ENCODE measurements around the gene ZNF417. TPM values are rescaled to one million over a fixed set of nuclear protein-coding genes. Genes with fewer than 3 reads are reported as not detected.
"Not testable (repeated sequence)": the region's sequence is repeated elsewhere in the genome, so short reads cannot be mapped to it uniquely, and the experiment has no call there.

ZNF417 gene
- total RNA-seq, 1 experiment from 2014 or later: 16.6 TPM

- no TSS peak for BruUV-seq (replicated peaks)
- H3K4me1 ChIP-seq: no peaks in the 10 kb centered on the region
- H3K4me1 Mint-ChIP-seq (ENCODE audit: low read depth, unreplicated experiment): no peaks in the 10 kb centered on the region
- intact Hi-C loops (cut with micrococcal nuclease; ENCODE audit: unreplicated experiment): no loop called here
- no peaks in the 10 kb centered on the region for H3K9me3 ChIP-seq
- H3K27me3 Mint-ChIP-seq (ENCODE audit: insufficient read depth, unreplicated experiment): no peaks in the 10 kb centered on the region
- no peak for TF ChIP-seq CTCF (IDR thresholded peaks at IDR 0.05; ENCODE audit: insufficient read depth in 1 of 2, low read depth in 1 of 2, low read length in 1 of 2, severe bottlenecking in 1 of 2, unreplicated experiment in 1 of 2)
- no peaks in the 10 kb centered on the region for H3K27me3 ChIP-seq (replicated peaks; ENCODE audit: control insufficient read depth, insufficient read depth, low read length)
- CTCF ChIA-PET: no interaction called here
- H3K4me3 ChIP-seq (ENCODE audit: low read depth, low read length): no peak overlapping the region
- no peak overlapping the region for H3K4me3 Mint-ChIP-seq (ENCODE audit: unreplicated experiment)
- no peaks in the 10 kb centered on the region for H3K36me3 ChIP-seq (ENCODE audit: control insufficient read depth, insufficient read depth, low read length)
- H3K9me3 Mint-ChIP-seq (ENCODE audit: unreplicated experiment): peaks cover 18% of the 10 kb centered on the region
- no peak for DNase-seq
- no peak overlapping the region for H3K27ac Mint-ChIP-seq (ENCODE audit: unreplicated experiment)
- POLR2A ChIA-PET: interaction anchor here (0.7 kb wide), 1 partner anchor 11 kb away, joined by 6 read pairs; the partner anchor contains the start of gene ZNF417
- peaks cover 58% of the 10 kb centered on the region for H3K36me3 Mint-ChIP-seq (ENCODE audit: insufficient read depth, unreplicated experiment)
Measured at GRCh38 chr19:57905258-57905657, 11.1 kb downstream of the ZNF417 start.

- Mint-ChIP-seq H3K36me3 (ENCODE audit: insufficient read depth, unreplicated experiment) (peaks cover 47% of the 10 kb centered on the region), H3K9me3 (ENCODE audit: unreplicated experiment) (peaks cover 18% of the 10 kb centered on the region), H3K4me3 (ENCODE audit: unreplicated experiment) (no peak overlapping the region), H3K27me3 (ENCODE audit: insufficient read depth, unreplicated experiment) (no peaks in the 10 kb centered on the region), H3K27ac (ENCODE audit: unreplicated experiment) (no peak overlapping the region), H3K4me1 (ENCODE audit: low read depth, unreplicated experiment) (no peaks in the 10 kb centered on the region)
- no peak for DNase-seq
- H3K9me3 ChIP-seq: no peaks in the 10 kb centered on the region
- POLR2A ChIA-PET: no interaction called here
- no peaks in the 10 kb centered on the region for H3K27me3 ChIP-seq (replicated peaks; ENCODE audit: control insufficient read depth, insufficient read depth, low read length)
- no peaks in the 10 kb centered on the region for H3K4me1 ChIP-seq
- CTCF ChIA-PET: no interaction called here
- H3K4me3 ChIP-seq (ENCODE audit: low read depth, low read length): no peak overlapping the region
- BruUV-seq (replicated peaks): no TSS peak
- no peak for TF ChIP-seq CTCF (IDR thresholded peaks at IDR 0.05; ENCODE audit: insufficient read depth in 1 of 2, low read depth in 1 of 2, low read length in 1 of 2, severe bottlenecking in 1 of 2, unreplicated experiment in 1 of 2)
- intact Hi-C loops (cut with micrococcal nuclease; ENCODE audit: unreplicated experiment): loop anchor here (1.0 kb wide), 2 partner anchors 438 to 497 kb away; no protein-coding TSS in a partner anchor
- H3K36me3 ChIP-seq (ENCODE audit: control insufficient read depth, insufficient read depth, low read length): no peaks in the 10 kb centered on the region
Measured at GRCh38 chr19:57903618-57904184, 12.7 kb downstream of the ZNF417 start.

- Histone ChIP-seq H3K27me3 (replicated peaks; ENCODE audit: control insufficient read depth, insufficient read depth, low read length) (no peaks in the 10 kb centered on the region), H3K36me3 (ENCODE audit: control insufficient read depth, insufficient read depth, low read length) (no peaks in the 10 kb centered on the region), H3K4me3 (ENCODE audit: low read depth, low read length) (no peak overlapping the region), H3K4me1 (no peaks in the 10 kb centered on the region), H3K9me3 (no peaks in the 10 kb centered on the region)
- Mint-ChIP-seq H3K27me3 (ENCODE audit: insufficient read depth, unreplicated experiment) (no peaks in the 10 kb centered on the region), H3K4me3 (ENCODE audit: unreplicated experiment) (no peak overlapping the region), H3K36me3 (ENCODE audit: insufficient read depth, unreplicated experiment) (peaks cover 18% of the 10 kb centered on the region), H3K4me1 (ENCODE audit: low read depth, unreplicated experiment) (no peaks in the 10 kb centered on the region), H3K9me3 (ENCODE audit: unreplicated experiment) (peaks cover 18% of the 10 kb centered on the region), H3K27ac (ENCODE audit: unreplicated experiment) (no peak overlapping the region)
- DNase-seq: no peak
- CTCF ChIA-PET: no interaction called here
- no TSS peak for BruUV-seq (replicated peaks)
- no peak for TF ChIP-seq CTCF (IDR thresholded peaks at IDR 0.05; ENCODE audit: insufficient read depth in 1 of 2, low read depth in 1 of 2, low read length in 1 of 2, severe bottlenecking in 1 of 2, unreplicated experiment in 1 of 2)
- intact Hi-C loops (cut with micrococcal nuclease; ENCODE audit: unreplicated experiment): no loop called here
- POLR2A ChIA-PET: no interaction called here
Measured at GRCh38 chr19:57900311-57900710, 16.1 kb downstream of the ZNF417 start.

GRCh38 chr19:57890706-57891105, 25.7 kb downstream of the ZNF417 start:
- intact Hi-C loops (cut with micrococcal nuclease; ENCODE audit: unreplicated experiment); BruUV-seq (replicated peaks); CTCF ChIA-PET; H3K27me3 ChIP-seq (replicated peaks; ENCODE audit: control insufficient read depth, insufficient read depth, low read length); H3K4me1 Mint-ChIP-seq (ENCODE audit: low read depth, unreplicated experiment); H3K4me3 Mint-ChIP-seq (ENCODE audit: unreplicated experiment); H3K27me3 Mint-ChIP-seq (ENCODE audit: insufficient read depth, unreplicated experiment); POLR2A ChIA-PET; H3K4me3 ChIP-seq (ENCODE audit: low read depth, low read length); DNase-seq; H3K27ac Mint-ChIP-seq (ENCODE audit: unreplicated experiment); H3K36me3 ChIP-seq (ENCODE audit: control insufficient read depth, insufficient read depth, low read length): not testable (repeated sequence)
- Mint-ChIP-seq H3K36me3 (ENCODE audit: insufficient read depth, unreplicated experiment) (peaks cover 29% of the 10 kb centered on the region), H3K9me3 (ENCODE audit: unreplicated experiment) (peaks cover 33% of the 10 kb centered on the region)
- Histone ChIP-seq H3K4me1 (peaks cover 13% of the 10 kb centered on the region), H3K9me3 (peaks cover 35% of the 10 kb centered on the region)

Measured in Caco-2 (cell line).